GM06990 (cell line): Measurements from ENCODE around the gene ADM2.

Experiments
- DNase-seq: peaks from one replicate; pipeline ENCODE4 v3.0.0-alpha.2; 2011; ENCODE audit not compliant: insufficient read length; ENCODE audit errors: extremely low read depth
- H3K27me3 ChIP-seq: replicated peaks from 2 replicates; pipeline ENCODE4 v1.6.0; 2011; ENCODE audit warnings: low read length; ENCODE audit not compliant: control insufficient read depth, insufficient read depth
- H3K36me3 ChIP-seq: 2 replicates; pipeline ENCODE4 v1.5.1; 2011; ENCODE audit warnings: low read length; ENCODE audit not compliant: control insufficient read depth, insufficient read depth
- H3K4me3 ChIP-seq: replicated peaks from 2 replicates; pipeline ENCODE4 v1.5.1; 2011; ENCODE audit warnings: low read depth, mild to moderate bottlenecking, control low read depth, low read length
- TF ChIP-seq, protein P1 (sequence below): IDR thresholded peaks from 2 replicates; pipeline ENCODE4 v1.5.1; 2011; ENCODE audit warnings: low read length, control low read depth, mild to moderate bottlenecking, inconsistent platforms; ENCODE audit not compliant: insufficient read depth, poor library complexity, severe bottlenecking

Gene ADM2

DNA sequence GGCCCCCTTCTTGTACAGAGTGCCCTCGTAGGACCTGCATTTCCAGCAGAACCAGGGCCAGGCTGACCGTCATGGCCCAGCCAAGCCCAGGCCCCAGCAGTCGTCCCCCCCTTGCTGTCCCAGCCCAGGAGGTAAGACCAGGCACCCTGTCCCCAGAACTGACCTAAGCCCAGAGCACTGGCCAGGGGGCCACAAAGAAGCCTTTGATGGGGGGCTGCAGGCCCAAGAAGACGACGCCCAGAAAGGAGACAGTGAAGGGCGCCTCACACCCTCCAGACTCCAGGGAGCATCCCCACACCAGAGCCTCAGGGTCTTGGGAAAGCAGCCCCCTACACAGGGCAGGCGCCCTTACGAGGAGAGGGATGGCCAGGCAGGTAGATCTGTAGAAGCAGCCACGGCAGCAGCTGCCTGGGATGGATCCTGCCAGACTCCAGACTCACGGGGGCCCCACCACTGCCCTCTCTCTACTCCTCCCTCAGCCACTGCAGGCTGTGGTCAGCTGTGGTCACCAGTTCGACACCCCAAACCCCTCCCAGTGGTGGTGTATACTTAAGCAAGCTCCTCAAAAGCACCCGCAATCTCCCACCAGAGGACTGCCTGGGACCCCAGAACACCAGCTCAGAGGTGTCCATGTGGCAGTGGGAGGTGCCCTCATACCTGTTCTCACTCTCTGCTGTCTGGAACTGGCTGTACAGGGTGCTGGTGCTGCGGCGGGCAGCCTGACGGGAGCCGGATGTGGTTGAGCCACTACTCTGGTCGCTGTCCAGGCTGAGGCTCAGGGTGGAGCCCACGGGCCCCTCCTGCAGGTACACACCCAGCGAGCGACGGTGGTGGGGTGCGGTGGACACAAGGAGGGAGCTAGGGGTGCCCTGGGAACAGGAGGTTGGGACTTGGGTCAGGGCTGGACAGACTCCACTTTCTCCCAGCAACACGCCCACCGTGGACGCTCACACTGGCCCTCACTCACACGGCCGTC lies 33.5 kb upstream of the ADM2 start:
- H3K27me3 ChIP-seq: no peaks in the 10 kb centered on the region
- H3K36me3 ChIP-seq: peaks cover 27% of the 10 kb centered on the region
- H3K4me3 ChIP-seq: no peak overlapping the region
- TF ChIP-seq, protein P1, sequence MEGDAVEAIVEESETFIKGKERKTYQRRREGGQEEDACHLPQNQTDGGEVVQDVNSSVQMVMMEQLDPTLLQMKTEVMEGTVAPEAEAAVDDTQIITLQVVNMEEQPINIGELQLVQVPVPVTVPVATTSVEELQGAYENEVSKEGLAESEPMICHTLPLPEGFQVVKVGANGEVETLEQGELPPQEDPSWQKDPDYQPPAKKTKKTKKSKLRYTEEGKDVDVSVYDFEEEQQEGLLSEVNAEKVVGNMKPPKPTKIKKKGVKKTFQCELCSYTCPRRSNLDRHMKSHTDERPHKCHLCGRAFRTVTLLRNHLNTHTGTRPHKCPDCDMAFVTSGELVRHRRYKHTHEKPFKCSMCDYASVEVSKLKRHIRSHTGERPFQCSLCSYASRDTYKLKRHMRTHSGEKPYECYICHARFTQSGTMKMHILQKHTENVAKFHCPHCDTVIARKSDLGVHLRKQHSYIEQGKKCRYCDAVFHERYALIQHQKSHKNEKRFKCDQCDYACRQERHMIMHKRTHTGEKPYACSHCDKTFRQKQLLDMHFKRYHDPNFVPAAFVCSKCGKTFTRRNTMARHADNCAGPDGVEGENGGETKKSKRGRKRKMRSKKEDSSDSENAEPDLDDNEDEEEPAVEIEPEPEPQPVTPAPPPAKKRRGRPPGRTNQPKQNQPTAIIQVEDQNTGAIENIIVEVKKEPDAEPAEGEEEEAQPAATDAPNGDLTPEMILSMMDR: no peak
- DNase-seq: no peak

- H3K36me3 ChIP-seq: peaks cover 42% of the 10 kb centered on the region
- no peak for DNase-seq
- no peaks in the 10 kb centered on the region for H3K27me3 ChIP-seq
- no peak overlapping the region for H3K4me3 ChIP-seq
- TF ChIP-seq, protein P1: no peak
Observed at GRCh38 chr22:50452649-50453048, 28.7 kb upstream of the ADM2 start.

DNA sequence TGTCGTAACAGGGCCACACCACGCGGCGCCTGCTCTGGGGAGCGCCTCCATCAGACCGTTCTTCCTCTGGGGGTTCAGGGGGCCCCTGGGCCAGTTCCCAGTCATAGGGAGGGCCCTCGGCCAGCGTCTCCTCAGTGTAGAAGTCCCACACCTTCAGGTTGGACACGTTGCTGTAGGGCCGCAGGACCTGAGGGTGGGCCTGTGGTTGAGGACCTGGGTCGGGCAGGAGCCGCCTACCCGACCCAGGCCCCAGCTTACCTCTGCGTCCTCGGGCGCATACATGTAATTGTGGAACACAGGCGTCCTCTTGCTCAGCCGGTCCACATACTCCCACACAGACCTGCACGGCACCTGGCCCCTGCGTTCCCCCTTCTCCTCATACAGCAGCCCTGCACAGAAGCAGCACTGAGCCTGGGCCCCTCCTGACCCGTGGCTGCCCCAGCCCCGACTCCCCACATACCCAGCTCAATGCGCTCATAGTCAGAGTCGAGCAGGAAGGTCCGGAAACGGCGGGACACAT lies 26.7 kb upstream of the ADM2 start:
- TF ChIP-seq, protein P1: no peak
- Histone ChIP-seq H3K36me3 (peaks cover 44% of the 10 kb centered on the region), H3K4me3 (no peak overlapping the region), H3K27me3 (no peaks in the 10 kb centered on the region)
- no peak for DNase-seq

DNA sequence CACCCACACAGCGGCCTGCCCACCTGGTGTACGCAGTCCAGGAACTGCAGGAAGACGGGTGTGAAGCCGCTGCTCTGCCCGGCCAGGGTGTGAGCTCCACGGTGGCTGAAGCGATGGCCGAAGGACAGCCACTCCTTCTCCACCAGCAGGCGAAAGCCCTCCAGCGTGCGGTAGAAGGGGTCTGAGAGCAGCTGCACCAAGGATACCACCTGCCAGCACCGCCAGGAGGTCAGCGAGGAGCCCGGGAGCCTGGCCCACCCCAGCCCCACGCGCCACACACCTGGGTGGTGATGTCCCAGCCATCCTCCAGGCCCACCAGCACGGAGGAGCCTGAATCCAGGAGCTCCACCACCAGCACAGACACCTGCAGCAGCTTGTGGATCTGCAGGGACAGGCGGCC lies 26.1 kb upstream of the ADM2 start:
- no peaks in the 10 kb centered on the region for H3K27me3 ChIP-seq
- H3K36me3 ChIP-seq: peaks cover 45% of the 10 kb centered on the region
- TF ChIP-seq, protein P1: no peak
- DNase-seq: no peak
- H3K4me3 ChIP-seq: no peak overlapping the region

DNA sequence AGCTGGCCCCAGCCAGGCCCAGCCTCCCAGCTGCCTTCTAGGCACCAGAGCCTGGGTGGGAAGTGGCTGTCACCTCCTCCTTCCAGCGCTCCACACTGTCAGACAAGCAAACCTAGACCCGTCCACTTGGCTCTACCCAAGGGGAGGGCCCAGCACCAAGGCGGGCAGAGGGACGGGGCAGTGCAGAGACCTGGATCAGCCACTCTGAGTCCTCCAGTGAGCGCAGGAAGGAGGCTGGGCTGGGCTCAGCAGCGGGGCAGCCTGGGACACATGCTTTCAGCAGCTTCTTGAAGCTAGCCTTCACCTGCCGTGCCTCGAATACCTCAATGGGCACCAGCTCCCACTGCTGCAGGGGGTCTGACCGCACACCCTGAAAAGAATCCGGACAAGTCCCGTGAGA lies 25.3 kb upstream of the ADM2 start:
- no peaks in the 10 kb centered on the region for H3K27me3 ChIP-seq
- DNase-seq: no peak
- TF ChIP-seq, protein P1: no peak
- H3K4me3 ChIP-seq: no peak overlapping the region
- H3K36me3 ChIP-seq: peaks cover 47% of the 10 kb centered on the region
